Measurements from ENCODE around the gene TNXB.
"Not testable (repeated sequence)": the region's sequence is repeated elsewhere in the genome, so short reads cannot be mapped to it uniquely, and the experiment has no call there.

The TNXB gene

GRCh38 chr6:32108094-32108627 is 977 bp downstream of the TNXB start:
- Histone ChIP-seq H3K4me1 (ENCODE audit: low read length) (no peaks in the 10 kb centered on the region), H3K36me3 (replicated peaks; ENCODE audit: low read depth, low read length) (no peaks in the 10 kb centered on the region), H2AFZ (ENCODE audit: low read depth, low read length) (no peak overlapping the region), H3K4me2 (ENCODE audit: low read length) (no peak overlapping the region), H3K79me2 (ENCODE audit: low read length) (no peaks in the 10 kb centered on the region), H3K9ac (ENCODE audit: low read length) (no peak overlapping the region), H3K27me3 (ENCODE audit: low read depth, low read length) (no peaks in the 10 kb centered on the region), H3K4me3 (ENCODE audit: low read length) (no peak overlapping the region), H4K20me1 (ENCODE audit: insufficient read depth, low read length) (no peaks in the 10 kb centered on the region), H3K27ac (ENCODE audit: low read length) (no peak overlapping the region), H3K9me3 (ENCODE audit: insufficient read depth, low read length) (no peaks in the 10 kb centered on the region)
- no peak for TF ChIP-seq EZH2phosphoT487 (IDR thresholded peaks at IDR 0.05; ENCODE audit: low read depth)
- no peak for TF ChIP-seq CTCF (IDR thresholded peaks at IDR 0.05; ENCODE audit: low read depth, low read length)

- H3K4me1 ChIP-seq (ENCODE audit: low read length), result no peaks in the 10 kb centered on the region
- H3K4me3 ChIP-seq (ENCODE audit: low read length), result no peak overlapping the region
- no peaks in the 10 kb centered on the region for H4K20me1 ChIP-seq (ENCODE audit: insufficient read depth, low read length)
- TF ChIP-seq CTCF (IDR thresholded peaks at IDR 0.05; ENCODE audit: low read depth, low read length) (no peak), EZH2phosphoT487 (IDR thresholded peaks at IDR 0.05; ENCODE audit: low read depth) (no peak)
- H2AFZ ChIP-seq (ENCODE audit: low read depth, low read length), result no peak overlapping the region
- H3K79me2 ChIP-seq (ENCODE audit: low read length), result no peaks in the 10 kb centered on the region
- H3K4me2 ChIP-seq (ENCODE audit: low read length), result no peak overlapping the region
- H3K9ac ChIP-seq (ENCODE audit: low read length), result no peak overlapping the region
- no peaks in the 10 kb centered on the region for H3K27me3 ChIP-seq (ENCODE audit: low read depth, low read length)
- no peaks in the 10 kb centered on the region for H3K36me3 ChIP-seq (replicated peaks; ENCODE audit: low read depth, low read length)
- H3K27ac ChIP-seq (ENCODE audit: low read length), result no peak overlapping the region
- no peaks in the 10 kb centered on the region for H3K9me3 ChIP-seq (ENCODE audit: insufficient read depth, low read length)
Observed at GRCh38 chr6:32107406-32107805, 1.7 kb downstream of the TNXB start.

GRCh38 chr6:32105433-32105832 is 3.7 kb downstream of the TNXB start:
- no peak overlapping the region for H3K27ac ChIP-seq (ENCODE audit: low read length)
- H3K4me3 ChIP-seq (ENCODE audit: low read length), result no peak overlapping the region
- H3K4me2 ChIP-seq (ENCODE audit: low read length), result no peak overlapping the region
- H3K36me3 ChIP-seq (replicated peaks; ENCODE audit: low read depth, low read length), result no peaks in the 10 kb centered on the region
- H3K79me2 ChIP-seq (ENCODE audit: low read length), result no peaks in the 10 kb centered on the region
- no peaks in the 10 kb centered on the region for H3K4me1 ChIP-seq (ENCODE audit: low read length)
- no peak overlapping the region for H3K9ac ChIP-seq (ENCODE audit: low read length)
- no peaks in the 10 kb centered on the region for H3K9me3 ChIP-seq (ENCODE audit: insufficient read depth, low read length)
- H3K27me3 ChIP-seq (ENCODE audit: low read depth, low read length), result no peaks in the 10 kb centered on the region
- no peak overlapping the region for H2AFZ ChIP-seq (ENCODE audit: low read depth, low read length)
- TF ChIP-seq CTCF (IDR thresholded peaks at IDR 0.05; ENCODE audit: low read depth, low read length), result no peak
- TF ChIP-seq EZH2phosphoT487 (IDR thresholded peaks at IDR 0.05; ENCODE audit: low read depth), result no peak
- no peaks in the 10 kb centered on the region for H4K20me1 ChIP-seq (ENCODE audit: insufficient read depth, low read length)

GRCh38 chr6:32102255-32102654 is 6.9 kb downstream of the TNXB start:
- H3K4me3 ChIP-seq (ENCODE audit: low read length), result no peak overlapping the region
- no peak overlapping the region for H3K27ac ChIP-seq (ENCODE audit: low read length)
- TF ChIP-seq CTCF (IDR thresholded peaks at IDR 0.05; ENCODE audit: low read depth, low read length) (no peak), EZH2phosphoT487 (IDR thresholded peaks at IDR 0.05; ENCODE audit: low read depth) (no peak)
- peaks cover 4% of the 10 kb centered on the region; the same call in 1 of the 2 replicates for H3K27me3 ChIP-seq (ENCODE audit: low read depth, low read length)
- H3K36me3 ChIP-seq (replicated peaks; ENCODE audit: low read depth, low read length), result no peaks in the 10 kb centered on the region
- H3K9ac ChIP-seq (ENCODE audit: low read length), result no peak overlapping the region
- no peak overlapping the region for H3K4me2 ChIP-seq (ENCODE audit: low read length)
- no peak overlapping the region for H2AFZ ChIP-seq (ENCODE audit: low read depth, low read length)
- H3K4me1 ChIP-seq (ENCODE audit: low read length), result no peaks in the 10 kb centered on the region
- H3K79me2 ChIP-seq (ENCODE audit: low read length), result no peaks in the 10 kb centered on the region
- no peaks in the 10 kb centered on the region for H4K20me1 ChIP-seq (ENCODE audit: insufficient read depth, low read length)
- no peaks in the 10 kb centered on the region for H3K9me3 ChIP-seq (ENCODE audit: insufficient read depth, low read length)

GRCh38 chr6:32100251-32100650 is 8.9 kb downstream of the TNXB start:
- not testable (repeated sequence) for H3K4me3 ChIP-seq (ENCODE audit: low read length); H3K27me3 ChIP-seq (ENCODE audit: low read depth, low read length); H4K20me1 ChIP-seq (ENCODE audit: insufficient read depth, low read length); H3K9ac ChIP-seq (ENCODE audit: low read length); H3K79me2 ChIP-seq (ENCODE audit: low read length); H3K4me2 ChIP-seq (ENCODE audit: low read length); H3K9me3 ChIP-seq (ENCODE audit: insufficient read depth, low read length); H3K27ac ChIP-seq (ENCODE audit: low read length); H3K36me3 ChIP-seq (replicated peaks; ENCODE audit: low read depth, low read length); H3K4me1 ChIP-seq (ENCODE audit: low read length); H2AFZ ChIP-seq (ENCODE audit: low read depth, low read length)

Data from OCI-LY3 (cell line).